Naive thymus-derived CD4-positive, alpha-beta T cell (primary cell): ENCODE data around the gene C1GALT1C1. TPM values are rescaled to one million over a fixed set of nuclear protein-coding genes. Genes with fewer than 3 reads are reported as not detected.

ENCODE experiments used
- ATAC-seq: fragments of 150-1000 bp; cut with Tn5 transposase; 2 replicates; pipeline ENCODE4 v1.10.0; 2021; ENCODE audit warnings: mild to moderate bottlenecking, moderate library complexity
- CTCF ChIA-PET: fragments of 350-600 bp; sonication (Branson Sonifier 250); formaldehyde crosslinking; loops from one replicate; lab custom pipeline; 2021; ENCODE audit warnings: antibody characterized with exemption; lab: Charles Lee
- POLR2A ChIA-PET: fragments of 350-600 bp; sonication (Branson Sonifier 250); formaldehyde crosslinking; loops from one replicate; lab custom pipeline; 2021; ENCODE audit warnings: antibody characterized with exemption, inconsistent platforms; lab: Charles Lee
- DNase-seq, 9 donors: peaks; one replicate each; pipeline versions ENCODE4 v3.0.0 to v3.0.0-alpha.2; 2020 to 2022; ENCODE audit warnings: mixed read lengths in 1 of 9
- H3K27ac ChIP-seq: one replicate; pipeline ENCODE4 v1.7.0; 2013; ENCODE audit warnings: mild to moderate bottlenecking, low read depth, low read length, moderate library complexity
- H3K27me3 ChIP-seq, 2 donors: one replicate each; pipeline ENCODE4 v1.7.0; 2013; ENCODE audit warnings: low read length in 2 of 2, mild to moderate bottlenecking in 2 of 2, moderate library complexity in 2 of 2; ENCODE audit not compliant: control insufficient read depth in 2 of 2, insufficient read depth in 2 of 2
- H3K36me3 ChIP-seq, 3 experiments: 1 replicate in 2 of 3; 2 replicates in 1 of 3; pipeline ENCODE4 v1.7.0; 2013; ENCODE audit warnings: low read length in 3 of 3, mild to moderate bottlenecking in 3 of 3, moderate library complexity in 1 of 3; ENCODE audit not compliant: insufficient read depth in 3 of 3, control insufficient read depth in 2 of 3
- H3K4me1 ChIP-seq, 2 donors: one replicate each; pipeline ENCODE4 v1.7.0; 2013; ENCODE audit warnings: low read length in 2 of 2, mild to moderate bottlenecking in 2 of 2, moderate library complexity in 1 of 2; ENCODE audit not compliant: control insufficient read depth in 2 of 2, insufficient read depth in 2 of 2
- H3K4me3 ChIP-seq: 2 replicates; pipeline ENCODE4 v1.7.0; 2013; ENCODE audit warnings: mild to moderate bottlenecking, low read length
- H3K9me3 ChIP-seq, 3 experiments: 1 replicate in 2 of 3; 2 replicates in 1 of 3; pipeline ENCODE4 v1.7.0; 2013; ENCODE audit warnings: low read length in 3 of 3; ENCODE audit not compliant: control insufficient read depth in 2 of 3
- H3K27ac Mint-ChIP-seq, 9 donors: one replicate each; pipeline ENCODE4 v1.8.0; 2020 to 2022; ENCODE audit warnings: mixed read lengths in 9 of 9, mild to moderate bottlenecking in 8 of 9, moderate library complexity in 5 of 9, inconsistent platforms in 2 of 9
- H3K27me3 Mint-ChIP-seq, 5 donors: one replicate each; pipeline ENCODE4 v1.8.0; 2021 to 2022; ENCODE audit warnings: mixed read lengths in 5 of 5, mild to moderate bottlenecking in 1 of 5
- H3K36me3 Mint-ChIP-seq, 5 donors: one replicate each; pipeline ENCODE4 v1.8.0; 2020 to 2022; ENCODE audit warnings: mixed read lengths in 5 of 5, mild to moderate bottlenecking in 3 of 5, inconsistent platforms in 1 of 5
- H3K4me1 Mint-ChIP-seq, 7 donors: one replicate each; pipeline ENCODE4 v1.8.0; 2020 to 2022; ENCODE audit warnings: mixed read lengths in 7 of 7, mild to moderate bottlenecking in 3 of 7, inconsistent platforms in 1 of 7
- H3K4me3 Mint-ChIP-seq, 10 donors: one replicate each; pipeline ENCODE4 v1.8.0; 2020 to 2022; ENCODE audit warnings: mild to moderate bottlenecking in 10 of 10, mixed read lengths in 10 of 10, moderate library complexity in 6 of 10, inconsistent platforms in 2 of 10
- H3K9me3 Mint-ChIP-seq, 11 donors: one replicate each; pipeline ENCODE4 v1.8.0; 2020 to 2022; ENCODE audit warnings: mixed read lengths in 11 of 11, mild to moderate bottlenecking in 4 of 11, inconsistent platforms in 1 of 11, moderate library complexity in 1 of 11
- intact Hi-C, 2 donors: fragments of 100-400 bp; cut with micrococcal nuclease; formaldehyde crosslinking; loops; one replicate each; pipeline ENCODE4 v1.15.1; 2023
- polyA plus RNA-seq, 2 donors: library from polyadenylated mRNA; unstranded; fragments of 300-500 nt; fragmentation: Illumina TruSeq; gene quantifications; one replicate each; pipeline ENCODE4 v1.2.3, GENCODE V29; 2021
- total RNA-seq, 6 experiments: library from RNA in 5 of 6; stranded (reverse) in 5 of 6; gene quantifications; 1 replicate in 5 of 6; 2 replicates in 1 of 6; pipeline ENCODE4 v1.2.3 and lab custom pipeline; 2021 to 2026

C1GALT1C1 gene
- total and polyA plus RNA-seq, 7 experiments from 2014 or later: 4.7 to 31.0 (median 21.1) TPM

DNA sequence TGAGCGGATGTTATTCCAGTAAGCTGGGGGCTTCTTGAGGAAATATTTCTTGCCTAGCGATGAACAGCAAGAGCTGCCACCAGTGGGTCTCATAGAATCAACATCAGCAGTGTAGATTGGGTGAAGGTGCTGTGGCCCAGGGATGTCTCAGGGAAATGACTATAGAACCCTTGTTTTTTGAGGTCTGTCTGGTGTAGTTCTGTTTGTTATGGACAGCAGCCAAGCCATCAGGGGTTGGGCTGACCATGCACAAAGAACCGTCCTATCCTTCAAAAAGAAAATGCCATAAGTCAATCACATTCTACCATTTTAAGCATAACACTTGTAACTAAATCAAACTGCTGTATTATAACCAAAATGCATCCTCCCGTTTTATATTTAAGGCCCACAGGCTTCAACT, 17.3 kb upstream of the C1GALT1C1 start:
- ATAC-seq (no peak), DNase-seq (no peak)
- Mint-ChIP-seq H3K4me1 (peaks cover 0 to 4% (median 0%) of the 10 kb centered on the region in 7 donors), H3K4me3 (no peak overlapping the region), H3K27me3 (no peaks in the 10 kb centered on the region), H3K27ac (no peak overlapping the region), H3K36me3 (no peaks in the 10 kb centered on the region), H3K9me3 (peaks cover 0 to 2% (median 0%) of the 10 kb centered on the region in 11 donors)
- CTCF ChIA-PET: interaction anchor here (1.0 kb wide), 1 partner anchor 17 kb away, joined by 3 read pairs; no protein-coding TSS in a partner anchor
- Histone ChIP-seq H3K9me3 (no peaks in the 10 kb centered on the region), H3K27me3 (no peaks in the 10 kb centered on the region), H3K27ac (no peak overlapping the region), H3K4me1 (no peaks in the 10 kb centered on the region), H3K36me3 (no peaks in the 10 kb centered on the region), H3K4me3 (no peak overlapping the region)
- POLR2A ChIA-PET: no interaction called here
- intact Hi-C loops: no loop called here

DNA sequence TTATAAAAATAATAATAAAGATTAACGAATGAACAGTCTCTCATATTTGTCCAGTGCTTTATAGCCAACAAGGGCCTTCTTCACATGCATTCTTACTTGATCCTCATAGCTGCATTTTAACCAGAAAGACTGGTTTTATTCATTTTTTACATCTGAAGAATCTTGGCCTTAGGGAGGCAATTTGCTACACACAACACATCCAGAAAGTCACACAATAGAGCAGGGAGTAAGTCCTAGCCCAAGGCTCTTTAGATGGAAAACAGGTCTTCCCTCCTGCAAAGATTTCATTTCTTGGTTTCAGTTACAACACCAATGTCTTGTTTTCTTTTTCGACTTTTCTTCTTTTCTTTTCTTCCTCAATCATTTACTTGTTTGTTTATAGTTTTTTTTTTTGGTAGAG, 13.0 kb upstream of the C1GALT1C1 start:
- ChIA-PET CTCF (no interaction called here), POLR2A (interaction anchor here (0.7 kb wide), 1 partner anchor 368 kb away, joined by 4 read pairs; no protein-coding TSS in a partner anchor)
- Histone ChIP-seq H3K27ac (no peak overlapping the region), H3K9me3 (no peaks in the 10 kb centered on the region), H3K4me1 (no peaks in the 10 kb centered on the region), H3K27me3 (no peaks in the 10 kb centered on the region), H3K36me3 (no peaks in the 10 kb centered on the region), H3K4me3 (no peak overlapping the region)
- no peak for DNase-seq
- Mint-ChIP-seq H3K4me3 (no peak overlapping the region), H3K36me3 (no peaks in the 10 kb centered on the region), H3K9me3 (no peaks in the 10 kb centered on the region), H3K27me3 (no peaks in the 10 kb centered on the region), H3K4me1 (peaks cover 0 to under 1% (median 0%) of the 10 kb centered on the region in 7 donors), H3K27ac (no peak overlapping the region)
- intact Hi-C loops: no loop called here
- ATAC-seq: no peak

DNA sequence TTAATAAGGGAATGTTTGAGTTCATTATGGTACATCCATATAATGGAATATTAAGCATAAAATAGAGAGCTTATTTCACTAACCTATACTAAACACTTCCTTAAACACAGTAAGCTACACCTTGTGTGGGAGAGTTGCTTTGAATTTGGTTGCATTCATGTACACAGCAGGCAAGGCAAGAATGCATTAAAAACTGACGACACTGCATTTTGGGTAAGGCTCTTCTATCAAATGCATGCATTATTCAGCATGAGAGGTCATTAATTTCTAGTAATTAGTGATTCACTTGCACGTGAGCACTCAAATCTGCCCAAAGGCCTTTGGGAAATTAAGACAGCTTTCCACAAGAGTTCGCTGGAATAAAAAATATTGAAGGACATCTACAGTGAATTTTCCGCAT, 8.8 kb upstream of the C1GALT1C1 start:
- Histone ChIP-seq H3K27ac (no peak overlapping the region), H3K9me3 (no peaks in the 10 kb centered on the region), H3K4me3 (no peak overlapping the region), H3K27me3 (no peaks in the 10 kb centered on the region), H3K36me3 (no peaks in the 10 kb centered on the region), H3K4me1 (no peaks in the 10 kb centered on the region)
- H3K27ac Mint-ChIP-seq: no peak overlapping the region
- intact Hi-C loops: no loop called here
- ATAC-seq: no peak
- peaks cover 0 to 1% (median 0%) of the 10 kb centered on the region in 7 donors for H3K4me1 Mint-ChIP-seq
- H3K36me3 Mint-ChIP-seq: no peaks in the 10 kb centered on the region
- H3K4me3 Mint-ChIP-seq: no peak overlapping the region
- ChIA-PET POLR2A (no interaction called here), CTCF (interaction anchor here (0.6 kb wide), 1 partner anchor 29 kb away, joined by 3 read pairs; no protein-coding TSS in a partner anchor)
- no peaks in the 10 kb centered on the region for H3K27me3 Mint-ChIP-seq
- no peaks in the 10 kb centered on the region for H3K9me3 Mint-ChIP-seq
- no peak for DNase-seq

- Mint-ChIP-seq H3K4me3 (no peak overlapping the region), H3K27ac (peak overlapping the region in 3 of 9 donors; percentile 5 to 53 (median 25)), H3K9me3 (peaks cover 0 to 2% (median 0%) of the 10 kb centered on the region in 11 donors), H3K36me3 (peaks cover 0 to 9% (median 0%) of the 10 kb centered on the region in 5 donors), H3K27me3 (no peaks in the 10 kb centered on the region), H3K4me1 (peaks cover 0 to 33% (median 21%) of the 10 kb centered on the region in 7 donors)
- CTCF ChIA-PET: no interaction called here
- intact Hi-C loops: no loop called here
- POLR2A ChIA-PET: interaction anchor here (1.2 to 2.1 kb wide), 3 partner anchors 10 to 64 kb away, joined by 3 to 6 read pairs (median 4); partner anchors contain the start of genes CUL4B and MCTS1
- no peak overlapping the region for H3K4me3 ChIP-seq
- no peaks in the 10 kb centered on the region for H3K9me3 ChIP-seq
- no peak overlapping the region for H3K27ac ChIP-seq
- H3K36me3 ChIP-seq: peaks cover 0 to 3% (median 0%) of the 10 kb centered on the region in 3 experiments
- no peaks in the 10 kb centered on the region for H3K27me3 ChIP-seq
- ATAC-seq: no peak
- no peak for DNase-seq
- peaks cover 6 to 11% of the 10 kb centered on the region in 2 donors for H3K4me1 ChIP-seq
Observed at GRCh38 chrX:120625371-120625770, 4.5 kb downstream of the C1GALT1C1 start.

GRCh38 chrX:120617996-120618630, 11.7 kb downstream of the C1GALT1C1 start:
- Mint-ChIP-seq H3K4me1 (peaks cover 0 to 4% (median 0%) of the 10 kb centered on the region in 7 donors), H3K27me3 (no peaks in the 10 kb centered on the region), H3K27ac (no peak overlapping the region), H3K4me3 (no peak overlapping the region), H3K36me3 (peaks cover 0 to 13% (median 9%) of the 10 kb centered on the region in 5 donors), H3K9me3 (peaks cover 0 to 2% (median 0%) of the 10 kb centered on the region in 11 donors)
- intact Hi-C loops: no loop called here
- Histone ChIP-seq H3K4me3 (no peak overlapping the region), H3K9me3 (no peaks in the 10 kb centered on the region), H3K4me1 (no peaks in the 10 kb centered on the region), H3K27ac (no peak overlapping the region), H3K27me3 (no peaks in the 10 kb centered on the region), H3K36me3 (no peaks in the 10 kb centered on the region)
- CTCF ChIA-PET: no interaction called here
- POLR2A ChIA-PET: interaction anchor here (2.2 kb wide), 1 partner anchor 13 kb away, joined by 9 read pairs; the partner anchor contains the start of gene MCTS1
- ATAC-seq (no peak), DNase-seq (no peak)

DNA sequence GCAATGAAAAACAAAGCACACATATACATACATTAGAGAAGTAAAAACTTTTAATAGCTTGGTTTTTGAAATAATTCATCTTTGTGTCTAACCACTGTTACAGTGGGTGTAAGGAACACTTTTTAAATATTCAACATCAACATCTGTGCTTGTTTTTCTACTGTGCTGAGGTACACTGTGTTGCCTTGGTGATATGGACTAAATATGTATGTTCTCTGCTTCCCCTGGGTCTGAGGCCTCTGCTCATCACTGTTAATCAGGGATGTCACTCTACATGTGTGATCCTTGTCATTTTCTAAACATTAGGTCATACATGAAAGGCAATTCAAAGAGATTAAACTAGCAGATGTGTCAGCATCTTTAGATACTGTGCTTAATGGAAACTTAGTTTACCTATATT, 15.0 kb downstream of the C1GALT1C1 start:
- Histone ChIP-seq H3K27me3 (no peaks in the 10 kb centered on the region), H3K4me1 (no peaks in the 10 kb centered on the region), H3K9me3 (no peaks in the 10 kb centered on the region), H3K4me3 (no peak overlapping the region), H3K36me3 (peaks cover 0 to 5% (median 0%) of the 10 kb centered on the region in 3 experiments), H3K27ac (no peak overlapping the region)
- Mint-ChIP-seq H3K4me3 (no peak overlapping the region), H3K36me3 (peaks cover 0 to 14% (median 8%) of the 10 kb centered on the region in 5 donors), H3K27ac (no peak overlapping the region), H3K4me1 (peaks cover 0 to 4% (median 0%) of the 10 kb centered on the region in 7 donors), H3K27me3 (no peaks in the 10 kb centered on the region), H3K9me3 (no peaks in the 10 kb centered on the region)
- DNase-seq: no peak
- POLR2A ChIA-PET: interaction anchor here (0.8 to 1.0 kb wide), 2 partner anchors 11 kb away, joined by 3 read pairs; partner anchors contain the start of gene MCTS1
- ATAC-seq: no peak
- CTCF ChIA-PET: no interaction called here
- intact Hi-C loops: loop anchor here in 1 of 2 donors (2.0 kb wide), 1 partner anchor 14 kb away; no protein-coding TSS in a partner anchor
